Nephron progenitor cell (in vitro differentiated cells): ENCODE measurements around the gene SLC15A3.

ENCODE experiments used
- DNase-seq: peaks from one replicate; pipeline ENCODE4 v3.0.0; 2021
- H3K27ac Mint-ChIP-seq: 2 replicates; pipeline ENCODE4 v1.8.0; 2021; ENCODE audit warnings: mild to moderate bottlenecking, moderate library complexity, mixed read lengths
- H3K27me3 Mint-ChIP-seq: 2 replicates; pipeline ENCODE4 v1.8.0; 2021; ENCODE audit warnings: mild to moderate bottlenecking, low read depth, mixed read lengths; ENCODE audit not compliant: poor library complexity
- H3K36me3 Mint-ChIP-seq: 2 replicates; pipeline ENCODE4 v1.8.0; 2021; ENCODE audit warnings: low read depth, mixed read lengths
- H3K4me1 Mint-ChIP-seq: 2 replicates; pipeline ENCODE4 v1.8.0; 2021; ENCODE audit warnings: mixed read lengths
- H3K4me3 Mint-ChIP-seq: 2 replicates; pipeline ENCODE4 v1.8.0; 2021; ENCODE audit warnings: mild to moderate bottlenecking, moderate library complexity, mixed read lengths
- H3K9me3 Mint-ChIP-seq: 2 replicates; pipeline ENCODE4 v1.8.0; 2021; ENCODE audit warnings: mild to moderate bottlenecking, moderate library complexity, mixed read lengths
- TF ChIP-seq, protein P1 (sequence below): fragments of 200-600 bp; sonication (generic); IDR thresholded peaks from 2 replicates; pipeline ENCODE4 v1.5.0; 2021; ENCODE audit warnings: antibody characterized with exemption

Gene SLC15A3

GRCh38 chr11:60951904-60952741 is at the start of gene SLC15A3:
Gene SLC15A3, minus strand, starts transcription at chr11:60952176. Its CDS starts 625 bp downstream, at chr11:60951551.
- Mint-ChIP-seq H3K9me3 (no peaks in the 10 kb centered on the region), H3K27ac (peak within 1 kb of the TSS; percentile 50), H3K36me3 (no peaks in the 10 kb centered on the region), H3K4me3 (peak within 1 kb of the TSS; percentile 68), H3K27me3 (peaks cover 65% of the 10 kb centered on the region), H3K4me1 (peaks cover 57% of the 10 kb centered on the region)
- DNase-seq: peak; percentile 46
- TF ChIP-seq, protein P1, sequence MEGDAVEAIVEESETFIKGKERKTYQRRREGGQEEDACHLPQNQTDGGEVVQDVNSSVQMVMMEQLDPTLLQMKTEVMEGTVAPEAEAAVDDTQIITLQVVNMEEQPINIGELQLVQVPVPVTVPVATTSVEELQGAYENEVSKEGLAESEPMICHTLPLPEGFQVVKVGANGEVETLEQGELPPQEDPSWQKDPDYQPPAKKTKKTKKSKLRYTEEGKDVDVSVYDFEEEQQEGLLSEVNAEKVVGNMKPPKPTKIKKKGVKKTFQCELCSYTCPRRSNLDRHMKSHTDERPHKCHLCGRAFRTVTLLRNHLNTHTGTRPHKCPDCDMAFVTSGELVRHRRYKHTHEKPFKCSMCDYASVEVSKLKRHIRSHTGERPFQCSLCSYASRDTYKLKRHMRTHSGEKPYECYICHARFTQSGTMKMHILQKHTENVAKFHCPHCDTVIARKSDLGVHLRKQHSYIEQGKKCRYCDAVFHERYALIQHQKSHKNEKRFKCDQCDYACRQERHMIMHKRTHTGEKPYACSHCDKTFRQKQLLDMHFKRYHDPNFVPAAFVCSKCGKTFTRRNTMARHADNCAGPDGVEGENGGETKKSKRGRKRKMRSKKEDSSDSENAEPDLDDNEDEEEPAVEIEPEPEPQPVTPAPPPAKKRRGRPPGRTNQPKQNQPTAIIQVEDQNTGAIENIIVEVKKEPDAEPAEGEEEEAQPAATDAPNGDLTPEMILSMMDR: no peak

DNA sequence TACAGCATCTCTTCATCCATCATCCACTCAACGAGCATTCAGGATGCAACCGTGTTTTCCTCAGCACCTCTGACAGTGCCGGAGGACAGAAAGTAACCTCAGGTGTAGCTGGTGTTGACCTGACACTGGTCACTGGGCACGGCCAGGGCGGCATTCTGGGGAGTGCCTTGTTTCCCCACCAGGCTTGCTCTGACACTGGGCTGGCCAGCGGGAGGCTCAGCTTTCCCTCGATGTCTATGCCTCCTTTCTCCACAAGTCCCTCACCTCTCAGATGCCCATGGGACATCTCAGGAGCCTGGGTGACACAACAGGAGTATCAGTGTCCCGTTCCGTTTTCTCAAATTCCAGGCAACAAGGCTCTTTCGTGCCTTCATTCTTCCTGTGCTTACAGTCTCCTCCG is 48.5 kb upstream of the SLC15A3 start:
- TF ChIP-seq, protein P1: no peak
- H3K27me3 Mint-ChIP-seq: peaks cover 27% of the 10 kb centered on the region
- H3K4me3 Mint-ChIP-seq: no peak overlapping the region
- H3K36me3 Mint-ChIP-seq: no peaks in the 10 kb centered on the region
- H3K4me1 Mint-ChIP-seq: peaks cover 35% of the 10 kb centered on the region
- H3K27ac Mint-ChIP-seq: no peak overlapping the region
- H3K9me3 Mint-ChIP-seq: no peaks in the 10 kb centered on the region
- no peak for DNase-seq

DNA sequence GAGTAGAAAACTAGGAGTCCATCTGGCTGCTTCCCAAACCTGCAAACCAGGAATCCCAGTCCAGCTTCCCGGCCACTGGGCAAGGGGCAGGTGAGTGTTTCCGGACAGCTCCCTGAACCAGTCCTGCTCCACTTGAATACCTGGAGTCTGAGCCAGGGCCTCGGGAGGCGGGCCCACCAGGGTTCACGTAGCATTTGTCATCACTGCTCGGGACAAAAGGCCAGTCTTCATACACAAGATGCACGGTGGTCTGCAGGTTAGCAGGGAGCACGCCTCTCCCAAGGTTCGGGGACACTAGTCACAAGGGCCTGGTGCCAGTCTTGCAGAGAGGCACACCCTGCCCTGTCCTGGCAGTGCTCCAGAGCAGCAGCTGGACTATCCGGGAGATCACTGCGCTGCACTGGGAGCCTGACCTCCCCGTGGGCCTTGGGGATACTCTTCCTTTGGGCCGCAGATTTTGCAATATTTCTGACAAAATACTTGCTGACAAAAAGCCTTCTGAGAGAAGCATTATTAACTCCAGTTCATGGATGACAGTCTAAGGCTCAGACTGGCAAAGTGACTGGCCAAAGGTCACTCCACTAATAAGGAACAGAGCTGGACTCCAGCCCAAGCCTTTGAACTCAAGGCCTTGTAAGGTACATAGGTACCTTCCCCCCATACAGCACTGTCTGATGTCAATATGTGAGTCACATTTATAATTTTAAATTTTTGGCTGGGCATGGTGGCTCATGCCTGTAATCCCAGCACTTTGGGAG is 44.6 kb upstream of the SLC15A3 start:
- Mint-ChIP-seq H3K4me3 (no peak overlapping the region), H3K27ac (no peak overlapping the region), H3K9me3 (no peaks in the 10 kb centered on the region), H3K4me1 (peaks cover 46% of the 10 kb centered on the region), H3K27me3 (peaks cover 25% of the 10 kb centered on the region), H3K36me3 (no peaks in the 10 kb centered on the region)
- TF ChIP-seq, protein P1: no peak
- no peak for DNase-seq

DNA sequence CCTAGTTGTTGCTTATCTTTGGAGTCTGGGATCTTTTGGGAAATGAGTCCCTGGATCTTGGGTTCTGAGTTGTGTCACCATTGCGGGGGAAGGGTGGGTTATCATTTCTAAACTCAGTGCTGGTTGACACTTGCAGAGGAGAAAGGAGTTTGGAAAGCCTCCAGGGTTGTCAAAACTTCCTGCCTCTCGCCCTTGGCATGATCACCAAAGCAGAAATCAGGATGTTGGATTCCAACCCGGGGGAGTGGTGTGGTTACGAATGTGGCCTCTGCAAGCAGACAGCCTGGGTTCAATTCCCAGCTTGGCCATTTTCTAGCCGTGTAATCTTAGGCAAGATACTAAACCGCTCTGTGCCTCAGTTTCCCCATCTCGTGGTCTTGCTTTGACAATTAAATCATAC is 43.8 kb upstream of the SLC15A3 start:
- Mint-ChIP-seq H3K27ac (no peak overlapping the region), H3K9me3 (no peaks in the 10 kb centered on the region), H3K4me1 (peaks cover 45% of the 10 kb centered on the region), H3K4me3 (no peak overlapping the region), H3K36me3 (no peaks in the 10 kb centered on the region), H3K27me3 (peaks cover 17% of the 10 kb centered on the region)
- DNase-seq: no peak
- TF ChIP-seq, protein P1: no peak

DNA sequence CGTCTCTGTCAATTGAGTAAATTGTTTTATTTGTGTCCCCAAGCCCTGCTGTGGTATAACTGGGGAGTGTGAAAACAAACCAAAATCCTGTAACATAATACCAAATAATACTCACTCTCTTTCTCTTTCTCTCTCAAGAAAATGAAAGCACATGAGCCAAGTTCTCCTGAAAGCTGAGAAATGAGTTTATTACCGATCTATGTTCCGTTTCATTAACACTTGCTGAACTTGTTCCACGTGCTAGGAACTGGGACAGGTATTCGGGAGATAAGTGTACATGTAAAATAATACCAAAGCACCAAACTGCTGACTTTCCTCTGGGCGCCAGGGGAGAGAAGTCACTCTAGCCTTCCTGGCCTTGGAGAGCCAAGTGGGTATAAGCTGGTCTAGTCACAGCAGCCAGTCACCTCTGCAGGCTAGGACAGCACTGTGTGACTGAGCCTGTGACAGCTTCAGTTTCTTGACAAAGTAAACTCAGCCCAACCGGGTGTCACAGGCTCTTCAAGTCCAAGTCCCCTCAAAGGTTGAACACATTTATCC is 42.6 kb upstream of the SLC15A3 start:
- DNase-seq: no peak
- H3K27me3 Mint-ChIP-seq: peaks cover 12% of the 10 kb centered on the region
- peaks cover 40% of the 10 kb centered on the region for H3K4me1 Mint-ChIP-seq
- TF ChIP-seq, protein P1: no peak
- no peaks in the 10 kb centered on the region for H3K9me3 Mint-ChIP-seq
- no peak overlapping the region for H3K4me3 Mint-ChIP-seq
- peak overlapping the region; percentile 91 for H3K27ac Mint-ChIP-seq
- no peaks in the 10 kb centered on the region for H3K36me3 Mint-ChIP-seq
